Measurements from ENCODE around the gene TRAF5.

TRAF5 gene

GRCh38 chr1:211326528-211327345, at the start of gene TRAF5:
Gene TRAF5, plus strand, starts transcription at chr1:211326833. Its CDS starts 26,407 bp downstream, at chr1:211353240.
- TF ChIP-seq JUND (IDR thresholded peaks at IDR 0.05; ENCODE audit: low read depth) = no peak
- in situ Hi-C loops (cut with HindIII; ENCODE audit: low pct_unique_long_range_greater_than_20kb, low sequenced_read_pairs) = no loop called here
- peak; percentile 42 to 51 for DNase-seq (ENCODE audit: low read depth in 1 of 2, low spot score in 1 of 2)

- in situ Hi-C loops (cut with HindIII; ENCODE audit: low pct_unique_long_range_greater_than_20kb, low sequenced_read_pairs) = no loop called here
- no peak for TF ChIP-seq JUND (IDR thresholded peaks at IDR 0.05; ENCODE audit: low read depth)
- no peak for DNase-seq (ENCODE audit: low read depth in 1 of 2, low spot score in 1 of 2)
Measured at GRCh38 chr1:211279340-211279739, 47.3 kb upstream of the TRAF5 start.

GRCh38 chr1:211280910-211281309, 45.7 kb upstream of the TRAF5 start:
- DNase-seq (ENCODE audit: low read depth in 1 of 2, low spot score in 1 of 2) = no peak
- in situ Hi-C loops (cut with HindIII; ENCODE audit: low pct_unique_long_range_greater_than_20kb, low sequenced_read_pairs) = no loop called here
- TF ChIP-seq JUND (IDR thresholded peaks at IDR 0.05; ENCODE audit: low read depth) = no peak

DNA sequence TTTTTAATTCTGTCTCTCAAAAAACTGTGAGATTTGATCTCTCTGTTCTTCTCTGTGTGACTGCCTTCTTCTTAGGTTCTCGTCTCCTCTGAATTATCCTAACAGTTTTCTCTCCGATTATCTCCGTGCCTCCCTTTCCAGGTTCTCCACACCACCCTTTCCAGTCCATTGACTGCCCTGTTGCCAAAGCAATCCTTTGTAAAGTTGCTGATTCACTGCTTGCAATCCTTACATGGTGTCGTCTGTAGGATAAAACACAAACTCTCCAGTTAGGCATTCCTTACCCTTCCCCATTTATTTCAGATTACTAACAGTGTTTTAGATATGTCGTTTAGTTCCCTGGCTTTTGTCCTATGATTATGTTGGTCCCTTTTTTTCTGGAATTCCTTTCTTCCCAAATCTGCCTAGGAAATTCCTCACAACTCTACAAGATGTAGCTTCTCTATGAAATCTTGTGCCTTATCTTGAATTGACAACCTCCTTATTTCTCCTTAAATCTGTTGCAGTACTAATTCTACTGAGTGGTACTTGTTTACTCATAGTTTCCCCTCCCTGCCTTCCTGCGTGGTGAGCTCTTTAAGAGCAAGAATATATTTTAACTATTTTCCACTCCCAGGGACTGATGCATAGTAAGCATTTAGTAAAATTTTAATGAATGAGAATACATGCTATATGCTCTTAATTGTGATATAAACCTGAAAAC, 45.2 kb upstream of the TRAF5 start:
- no peak for TF ChIP-seq JUND (IDR thresholded peaks at IDR 0.05; ENCODE audit: low read depth)
- in situ Hi-C loops (cut with HindIII; ENCODE audit: low pct_unique_long_range_greater_than_20kb, low sequenced_read_pairs) = no loop called here
- DNase-seq (ENCODE audit: low read depth in 1 of 2, low spot score in 1 of 2) = no peak

GRCh38 chr1:211282023-211282373, 44.6 kb upstream of the TRAF5 start:
- no peak for DNase-seq (ENCODE audit: low read depth in 1 of 2, low spot score in 1 of 2)
- in situ Hi-C loops (cut with HindIII; ENCODE audit: low pct_unique_long_range_greater_than_20kb, low sequenced_read_pairs) = no loop called here
- no peak for TF ChIP-seq JUND (IDR thresholded peaks at IDR 0.05; ENCODE audit: low read depth)

GRCh38 chr1:211285196-211285595, 41.4 kb upstream of the TRAF5 start:
- no peak for TF ChIP-seq JUND (IDR thresholded peaks at IDR 0.05; ENCODE audit: low read depth)
- no peak for DNase-seq (ENCODE audit: low read depth in 1 of 2, low spot score in 1 of 2)
- in situ Hi-C loops (cut with HindIII; ENCODE audit: low pct_unique_long_range_greater_than_20kb, low sequenced_read_pairs) = no loop called here

DNA sequence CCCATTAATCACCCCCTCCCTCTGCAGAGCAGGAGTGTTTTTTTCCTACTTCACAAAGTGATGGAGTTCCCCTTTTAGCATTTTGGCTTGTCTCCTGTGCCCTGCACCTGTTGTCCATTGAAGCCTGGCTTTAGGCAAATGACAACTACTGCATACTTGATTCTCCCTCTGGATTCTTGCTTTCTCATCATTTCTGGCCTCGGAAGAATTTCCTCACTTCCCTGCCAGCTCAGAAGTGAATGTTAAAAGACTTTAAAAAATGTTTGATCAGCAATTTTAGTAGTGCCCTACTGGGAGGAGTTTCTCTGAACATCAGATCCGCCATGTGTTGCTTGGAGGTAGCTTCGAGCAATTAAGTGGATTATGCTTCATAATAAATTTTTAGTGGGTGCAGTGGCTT, 39.4 kb upstream of the TRAF5 start:
- in situ Hi-C loops (cut with HindIII; ENCODE audit: low pct_unique_long_range_greater_than_20kb, low sequenced_read_pairs) = no loop called here
- no peak for DNase-seq (ENCODE audit: low read depth in 1 of 2, low spot score in 1 of 2)
- TF ChIP-seq JUND (IDR thresholded peaks at IDR 0.05; ENCODE audit: low read depth) = no peak

DNA sequence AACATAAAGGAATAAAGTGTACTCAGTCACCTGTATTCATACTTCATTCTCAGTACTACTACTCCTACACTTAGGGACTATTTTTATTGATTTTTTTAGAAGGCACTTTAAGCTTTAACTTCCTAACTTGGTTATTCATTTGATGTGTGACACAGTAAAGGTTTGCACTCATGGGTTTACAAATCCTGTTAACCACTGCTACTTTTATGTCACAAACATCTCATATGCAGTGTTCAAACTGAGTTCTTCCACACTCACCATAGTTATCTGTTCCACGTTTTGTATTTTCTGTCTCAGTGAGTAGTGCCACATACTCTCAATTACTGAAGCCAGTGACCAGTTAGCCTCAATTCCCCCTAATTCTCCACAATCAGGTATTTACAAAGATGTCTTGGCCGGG, 34.2 kb upstream of the TRAF5 start:
- TF ChIP-seq JUND (IDR thresholded peaks at IDR 0.05; ENCODE audit: low read depth) = no peak
- in situ Hi-C loops (cut with HindIII; ENCODE audit: low pct_unique_long_range_greater_than_20kb, low sequenced_read_pairs) = no loop called here
- DNase-seq (ENCODE audit: low read depth in 1 of 2, low spot score in 1 of 2) = no peak

DNA sequence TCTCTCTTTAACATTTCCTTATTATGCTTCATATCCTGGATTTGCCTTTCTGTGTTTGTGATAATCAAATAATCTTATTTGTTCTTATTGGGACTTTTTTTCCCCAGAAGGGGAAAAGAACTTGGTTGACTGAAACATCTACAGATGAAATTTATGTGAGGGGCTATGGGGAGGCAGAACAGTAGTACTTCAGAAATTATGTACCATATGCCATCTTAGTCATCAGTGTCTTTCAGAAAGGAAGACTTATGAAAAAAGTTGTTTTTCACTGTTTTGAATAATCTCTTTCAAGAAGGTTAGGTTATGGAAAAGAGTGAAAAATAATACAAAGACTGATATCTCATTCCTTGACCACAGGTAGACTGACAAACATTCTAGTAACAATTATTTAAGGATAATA, 30.2 kb upstream of the TRAF5 start:
- no peak for TF ChIP-seq JUND (IDR thresholded peaks at IDR 0.05; ENCODE audit: low read depth)
- DNase-seq (ENCODE audit: low read depth in 1 of 2, low spot score in 1 of 2) = no peak
- in situ Hi-C loops (cut with HindIII; ENCODE audit: low pct_unique_long_range_greater_than_20kb, low sequenced_read_pairs) = no loop called here

DNA sequence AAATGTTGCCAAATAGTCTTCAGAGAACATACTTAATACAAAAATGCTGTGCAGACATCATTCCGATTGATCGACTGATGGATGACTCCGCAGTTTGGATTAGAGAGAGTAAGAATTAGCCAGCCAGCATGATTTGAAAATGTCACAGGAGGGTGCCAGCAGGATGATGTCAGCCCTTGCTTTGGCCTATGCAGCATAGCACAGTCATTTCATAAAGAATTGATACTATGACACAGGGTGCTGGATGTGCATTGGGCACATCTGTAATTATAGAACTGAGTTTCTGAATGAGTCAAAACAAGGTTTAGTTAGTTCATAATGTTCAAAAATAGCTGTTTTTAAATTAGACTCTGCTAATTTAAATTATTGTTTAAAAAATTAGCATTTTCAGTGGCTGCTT, 21.6 kb upstream of the TRAF5 start:
- in situ Hi-C loops (cut with HindIII; ENCODE audit: low pct_unique_long_range_greater_than_20kb, low sequenced_read_pairs) = no loop called here
- no peak for TF ChIP-seq JUND (IDR thresholded peaks at IDR 0.05; ENCODE audit: low read depth)
- no peak for DNase-seq (ENCODE audit: low read depth in 1 of 2, low spot score in 1 of 2)

DNA sequence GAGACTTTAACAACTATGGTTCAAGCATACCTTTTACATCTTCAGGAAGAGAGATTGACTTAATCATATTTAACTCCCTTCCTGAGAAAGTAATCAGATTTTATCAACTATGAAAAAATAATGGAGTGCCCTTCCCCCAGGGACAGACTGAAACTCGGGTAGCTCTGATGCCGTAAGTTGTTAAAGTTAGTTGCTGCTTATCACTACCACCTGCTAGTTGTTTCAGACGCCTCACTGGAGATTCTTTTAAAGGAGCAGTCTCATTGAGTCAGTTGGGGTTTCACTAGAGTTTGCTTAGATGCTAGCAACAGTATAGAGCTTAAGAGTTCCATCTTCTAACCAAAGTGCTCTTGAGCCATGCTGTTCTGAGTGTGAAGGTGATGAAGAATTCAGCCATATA, 17.0 kb upstream of the TRAF5 start:
- no peak for DNase-seq (ENCODE audit: low read depth in 1 of 2, low spot score in 1 of 2)
- in situ Hi-C loops (cut with HindIII; ENCODE audit: low pct_unique_long_range_greater_than_20kb, low sequenced_read_pairs) = no loop called here
- no peak for TF ChIP-seq JUND (IDR thresholded peaks at IDR 0.05; ENCODE audit: low read depth)

GRCh38 chr1:211313392-211313791, 13.2 kb upstream of the TRAF5 start:
- no peak for DNase-seq (ENCODE audit: low read depth in 1 of 2, low spot score in 1 of 2)
- in situ Hi-C loops (cut with HindIII; ENCODE audit: low pct_unique_long_range_greater_than_20kb, low sequenced_read_pairs) = no loop called here
- TF ChIP-seq JUND (IDR thresholded peaks at IDR 0.05; ENCODE audit: low read depth) = no peak

GRCh38 chr1:211318576-211319280, 7.9 kb upstream of the TRAF5 start:
- in situ Hi-C loops (cut with HindIII; ENCODE audit: low pct_unique_long_range_greater_than_20kb, low sequenced_read_pairs) = no loop called here
- no peak for DNase-seq (ENCODE audit: low read depth in 1 of 2, low spot score in 1 of 2)
- TF ChIP-seq JUND (IDR thresholded peaks at IDR 0.05; ENCODE audit: low read depth) = no peak

Data from T47D (cell line).